Kidney epithelial cell (primary cell): ENCODE measurements around the gene TXN. TPM values are rescaled to one million over a fixed set of nuclear protein-coding genes. Genes with fewer than 3 reads are reported as not detected.

Experiments used
- DNase-seq: peaks from one replicate; pipeline ENCODE4 v3.0.0-alpha.2; 2010; ENCODE audit warnings: low read depth
- H3K27me3 ChIP-seq: 2 replicates; pipeline ENCODE4 v1.6.0; 2011; ENCODE audit warnings: low read length; ENCODE audit not compliant: control insufficient read depth, insufficient read depth
- H3K36me3 ChIP-seq: 2 replicates; pipeline ENCODE4 v1.5.1; 2011; ENCODE audit warnings: low read length; ENCODE audit not compliant: control insufficient read depth, insufficient read depth
- H3K4me3 ChIP-seq: 2 replicates; pipeline ENCODE4 v1.5.1; 2011; ENCODE audit warnings: low read depth, mild to moderate bottlenecking, control low read depth, low read length
- CTCF ChIP-seq: IDR thresholded peaks from 2 replicates; pipeline ENCODE4 v1.5.1; 2011; ENCODE audit warnings: mild to moderate bottlenecking, moderate library complexity, low read length, control low read depth, inconsistent platforms; ENCODE audit not compliant: insufficient read depth, poor library complexity, severe bottlenecking
- total RNA-seq: library from RNA; depleted of rRNA; stranded (reverse); fragments of >200 nt; gene quantifications from 2 replicates; pipeline ENCODE4 v1.2.3, GENCODE V29; 2015

TXN gene
- total RNA-seq, 1 donor from 2014 or later = 321 TPM

GRCh38 chr9:110290001-110290400 lies 33.7 kb upstream of the TXN start:
- no peak for DNase-seq
- Histone ChIP-seq H3K36me3 (no peaks in the 10 kb centered on the region), H3K27me3 (no peaks in the 10 kb centered on the region), H3K4me3 (no peak overlapping the region)
- TF ChIP-seq CTCF = no peak

GRCh38 chr9:110288503-110288902 lies 32.2 kb upstream of the TXN start:
- no peak overlapping the region for H3K4me3 ChIP-seq
- H3K36me3 ChIP-seq = no peaks in the 10 kb centered on the region
- TF ChIP-seq CTCF = no peak
- no peaks in the 10 kb centered on the region for H3K27me3 ChIP-seq
- no peak for DNase-seq

GRCh38 chr9:110287289-110287680 lies 31.0 kb upstream of the TXN start:
- no peak for DNase-seq
- Histone ChIP-seq H3K36me3 (no peaks in the 10 kb centered on the region), H3K4me3 (no peak overlapping the region), H3K27me3 (no peaks in the 10 kb centered on the region)
- TF ChIP-seq CTCF = no peak

GRCh38 chr9:110284211-110284844 lies 28.0 kb upstream of the TXN start:
- Histone ChIP-seq H3K4me3 (no peak overlapping the region), H3K36me3 (no peaks in the 10 kb centered on the region), H3K27me3 (no peaks in the 10 kb centered on the region)
- no peak for DNase-seq
- no peak for TF ChIP-seq CTCF

GRCh38 chr9:110283751-110284150 lies 27.4 kb upstream of the TXN start:
- no peak overlapping the region for H3K4me3 ChIP-seq
- no peaks in the 10 kb centered on the region for H3K27me3 ChIP-seq
- no peak for DNase-seq
- no peaks in the 10 kb centered on the region for H3K36me3 ChIP-seq
- TF ChIP-seq CTCF = no peak

GRCh38 chr9:110282739-110283081 lies 26.4 kb upstream of the TXN start:
- Histone ChIP-seq H3K4me3 (no peak overlapping the region), H3K36me3 (no peaks in the 10 kb centered on the region), H3K27me3 (no peaks in the 10 kb centered on the region)
- DNase-seq = no peak
- no peak for TF ChIP-seq CTCF
